Right lung (tissue), 10 donors: ENCODE results near the gene FKBP10. TPM values are rescaled to one million over a fixed set of nuclear protein-coding genes. Genes with fewer than 3 reads are reported as not detected.
"Not testable (repeated sequence)": the region's sequence is repeated elsewhere in the genome, so short reads cannot be mapped to it uniquely, and the experiment has no call there.

Experiments
- DNase-seq, 2 donors: peaks; one replicate each; pipeline ENCODE4 v3.0.0-alpha.2; 2013
- long read RNA-seq, 8 donors: transcript quantifications; one replicate each; lab custom pipeline, GENCODE V29; 2026
- polyA plus RNA-seq, 5 donors: library from polyadenylated mRNA; unstranded; fragments of 120-200 nt; gene quantifications; one replicate each; pipeline versions ENCODE4 v1.2.1 to v1.2.3, GENCODE V29; 2013; ENCODE audit warnings: inconsistent platforms in 1 of 5, low replicate concordance in 1 of 5; ENCODE audit not compliant: insufficient read length in 5 of 5, insufficient read depth in 1 of 5

FKBP10 gene, protein sequence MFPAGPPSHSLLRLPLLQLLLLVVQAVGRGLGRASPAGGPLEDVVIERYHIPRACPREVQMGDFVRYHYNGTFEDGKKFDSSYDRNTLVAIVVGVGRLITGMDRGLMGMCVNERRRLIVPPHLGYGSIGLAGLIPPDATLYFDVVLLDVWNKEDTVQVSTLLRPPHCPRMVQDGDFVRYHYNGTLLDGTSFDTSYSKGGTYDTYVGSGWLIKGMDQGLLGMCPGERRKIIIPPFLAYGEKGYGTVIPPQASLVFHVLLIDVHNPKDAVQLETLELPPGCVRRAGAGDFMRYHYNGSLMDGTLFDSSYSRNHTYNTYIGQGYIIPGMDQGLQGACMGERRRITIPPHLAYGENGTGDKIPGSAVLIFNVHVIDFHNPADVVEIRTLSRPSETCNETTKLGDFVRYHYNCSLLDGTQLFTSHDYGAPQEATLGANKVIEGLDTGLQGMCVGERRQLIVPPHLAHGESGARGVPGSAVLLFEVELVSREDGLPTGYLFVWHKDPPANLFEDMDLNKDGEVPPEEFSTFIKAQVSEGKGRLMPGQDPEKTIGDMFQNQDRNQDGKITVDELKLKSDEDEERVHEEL
- 100 to 1,000 TPM; 108 to 162 (median 140) TPM for polyA plus RNA-seq
- long read RNA-seq, donor 1, transcript FKBP10-201 (10 exons, 2,662 nt) = major isoform, 35 of 136 reads
- long read RNA-seq, donor 1, partial matches to known transcripts = 97 of 136 reads
- long read RNA-seq, donor 1, other reads (novel, unspliced or antisense) = 0 of 136 reads
- long read RNA-seq, donor 2, transcript FKBP10-201 (10 exons, 2,662 nt) = major isoform, 17 of 51 reads
- long read RNA-seq, donor 2, partial matches to known transcripts = 33 of 51 reads
- long read RNA-seq, donor 2, other reads (novel, unspliced or antisense) = 0 of 51 reads
- long read RNA-seq, donor 3, transcript FKBP10-201 (10 exons, 2,662 nt) = major isoform, 17 of 50 reads
- long read RNA-seq, donor 3, transcript FKBP10-204 (3 exons, 1,129 nt) = minor isoform, 5 of 50 reads
- long read RNA-seq, donor 3, partial matches to known transcripts = 24 of 50 reads
- long read RNA-seq, donor 3, other reads (novel, unspliced or antisense) = 0 of 50 reads
- long read RNA-seq, donor 4, transcript FKBP10-201 (10 exons, 2,662 nt) = major isoform, 17 of 47 reads
- long read RNA-seq, donor 4, partial matches to known transcripts = 24 of 47 reads
- long read RNA-seq, donor 4, other reads (novel, unspliced or antisense) = 0 of 47 reads
- long read RNA-seq, donor 5, transcript FKBP10-201 (10 exons, 2,662 nt) = major isoform, 21 of 82 reads
- long read RNA-seq, donor 5, transcript FKBP10-204 (3 exons, 1,129 nt) = minor isoform, 7 of 82 reads
- long read RNA-seq, donor 5, partial matches to known transcripts = 53 of 82 reads
- long read RNA-seq, donor 5, other reads (novel, unspliced or antisense) = 0 of 82 reads
- long read RNA-seq, donor 6, transcript FKBP10-201 (10 exons, 2,662 nt) = major isoform, 23 of 67 reads
- long read RNA-seq, donor 6, partial matches to known transcripts = 38 of 67 reads
- long read RNA-seq, donor 6, other reads (novel, unspliced or antisense) = 0 of 67 reads
- long read RNA-seq, donor 7, transcript FKBP10-201 (10 exons, 2,662 nt) = major isoform, 37 of 52 reads
- long read RNA-seq, donor 7, transcript FKBP10-204 (3 exons, 1,129 nt) = minor isoform, 6 of 52 reads
- long read RNA-seq, donor 7, partial matches to known transcripts = 8 of 52 reads
- long read RNA-seq, donor 7, other reads (novel, unspliced or antisense) = 0 of 52 reads
- long read RNA-seq, donor 8, transcript FKBP10-201 (10 exons, 2,662 nt) = major isoform, 16 of 28 reads
- long read RNA-seq, donor 8, partial matches to known transcripts = 10 of 28 reads
- long read RNA-seq, donor 8, other reads (novel, unspliced or antisense) = 0 of 28 reads

DNA sequence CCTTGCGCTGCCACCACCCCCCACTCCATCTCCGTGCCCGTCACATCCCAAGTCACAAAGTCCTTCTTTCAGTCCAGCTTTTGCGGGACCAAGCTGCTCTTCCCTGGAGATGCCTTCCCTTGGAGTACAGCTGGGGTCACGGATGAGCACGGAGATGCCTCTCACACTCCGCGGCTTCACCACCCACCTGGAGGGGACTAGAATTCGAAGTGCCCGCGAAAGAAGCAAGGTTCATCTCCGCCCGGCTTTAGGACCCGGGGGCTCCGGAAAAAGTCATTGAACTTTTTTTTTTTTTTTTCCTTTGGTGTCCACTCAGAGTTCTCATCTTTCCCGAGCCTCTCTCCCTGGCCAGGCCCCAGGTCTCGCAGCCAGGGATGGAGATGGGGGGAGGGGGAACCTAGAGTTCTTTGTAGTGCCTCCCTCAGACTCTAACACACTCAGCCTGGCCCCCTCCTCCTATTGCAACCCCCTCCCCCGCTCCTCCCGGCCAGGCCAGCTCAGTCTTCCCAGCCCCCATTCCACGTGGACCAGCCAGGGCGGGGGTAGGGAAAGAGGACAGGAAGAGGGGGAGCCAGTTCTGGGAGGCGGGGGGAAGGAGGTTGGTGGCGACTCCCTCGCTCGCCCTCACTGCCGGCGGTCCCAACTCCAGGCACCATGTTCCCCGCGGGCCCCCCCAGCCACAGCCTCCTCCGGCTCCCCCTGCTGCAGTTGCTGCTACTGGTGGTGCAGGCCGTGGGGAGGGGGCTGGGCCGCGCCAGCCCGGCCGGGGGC, at the start of gene FKBP10:
Gene FKBP10, plus strand, starts transcription at position 624 of the 771 bp plus-strand sequence. Its CDS starts 31 bp downstream, at position 655.
- DNase-seq = peak; percentile 86 to 90

DNA sequence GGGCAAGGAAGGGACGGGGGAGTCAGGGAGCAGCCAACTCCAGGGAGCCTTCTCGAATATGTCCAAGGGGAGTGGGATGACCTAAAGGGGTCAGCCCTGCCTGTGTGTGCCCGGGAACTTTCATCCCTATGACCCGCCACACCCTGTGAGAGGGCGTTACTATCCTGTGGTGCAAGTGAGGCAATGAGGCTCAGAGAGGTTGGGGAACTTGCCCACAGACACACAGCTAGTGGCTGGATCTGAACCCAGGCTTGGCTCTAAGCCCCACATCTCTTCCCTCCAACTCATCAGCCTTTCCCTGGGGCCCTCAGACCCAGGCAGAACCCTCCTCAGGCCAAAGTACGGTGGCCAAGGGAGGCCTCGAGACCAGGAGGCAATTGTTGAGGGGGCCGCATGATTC, 49.5 kb upstream of the FKBP10 start:
- DNase-seq = no peak

DNA sequence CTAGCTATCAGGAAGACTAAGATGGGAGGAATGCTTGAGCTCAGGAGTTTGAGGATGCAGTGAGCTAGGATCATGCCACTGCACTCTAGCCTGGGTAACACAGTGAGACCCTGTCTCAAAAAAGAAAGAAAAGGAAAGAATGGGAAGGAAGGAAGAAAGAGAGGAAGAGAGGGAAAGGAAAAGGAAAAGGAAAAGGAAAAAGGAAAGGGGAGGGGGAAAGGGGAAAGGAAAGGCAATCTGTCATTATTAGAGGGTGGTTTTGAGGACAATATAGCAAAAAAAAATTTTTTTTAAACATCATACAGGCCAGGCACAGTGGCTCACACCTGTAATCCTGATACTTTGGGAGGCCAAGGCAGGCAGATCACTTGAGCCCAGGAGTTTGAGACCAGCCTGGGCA, 46.7 kb upstream of the FKBP10 start:
- DNase-seq = no peak

DNA sequence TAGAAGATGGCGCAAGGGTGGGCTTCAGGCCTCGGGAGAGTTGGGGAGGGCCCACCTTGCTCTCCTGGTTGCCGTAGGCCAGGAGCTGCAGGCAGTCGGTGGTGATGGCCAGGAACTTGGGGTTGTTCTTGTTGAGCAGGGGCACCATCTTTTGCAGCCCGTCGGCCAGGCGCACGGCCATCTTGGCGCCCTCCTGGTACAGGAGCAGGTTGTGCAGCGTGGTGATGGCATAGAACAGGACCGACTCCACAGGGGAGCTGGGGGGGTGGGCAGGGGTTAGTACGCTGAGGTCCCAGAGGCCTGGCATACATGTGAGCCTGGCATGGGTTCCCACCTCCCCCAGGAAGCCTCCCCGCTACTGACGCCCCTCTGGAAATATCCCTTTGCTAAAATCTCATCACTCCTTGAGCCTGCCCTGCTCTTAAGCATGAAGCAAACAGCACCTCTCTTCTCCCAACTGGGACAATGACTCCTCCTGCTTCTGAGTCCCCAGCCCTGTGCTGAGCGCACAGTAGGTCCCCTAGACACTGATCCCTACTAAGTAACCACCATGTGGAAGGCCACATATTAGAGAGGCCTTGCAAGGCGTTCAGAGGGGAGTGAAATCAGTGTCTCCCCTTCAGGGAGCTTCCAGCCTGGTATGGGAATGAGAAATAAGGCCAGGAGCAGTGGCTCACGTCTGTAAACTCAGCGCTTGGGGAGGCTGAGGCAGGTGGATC, 45.3 kb upstream of the FKBP10 start:
- DNase-seq = no peak

DNA sequence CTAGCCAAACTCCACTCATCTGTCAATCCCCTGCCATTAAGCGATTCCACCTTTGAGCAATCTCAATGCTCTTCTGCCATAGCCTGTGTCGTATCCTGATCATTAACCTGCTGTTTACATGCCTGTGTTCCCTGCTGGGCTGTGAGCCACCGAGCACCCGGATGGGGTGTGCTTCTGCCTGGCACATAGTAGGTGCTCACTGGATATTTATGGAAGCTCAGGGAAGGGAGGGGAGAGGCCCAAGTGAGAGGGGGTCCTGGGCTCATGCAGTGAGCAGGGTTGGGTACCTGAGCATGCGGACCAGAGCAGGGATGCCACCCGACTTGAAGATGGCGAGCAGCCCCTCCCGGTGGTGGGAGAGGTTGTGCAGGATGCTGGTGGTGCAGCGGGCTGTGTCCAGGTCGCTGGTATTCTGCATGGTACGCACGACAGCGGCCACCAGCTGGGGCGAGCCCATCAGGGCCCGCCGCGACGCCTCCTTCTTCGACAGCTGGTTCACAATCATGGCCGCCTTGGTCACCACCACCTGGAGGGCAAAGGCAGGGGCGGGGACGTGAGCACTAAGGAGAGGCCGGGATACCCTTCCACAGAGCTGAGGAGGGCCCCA, 44.0 kb upstream of the FKBP10 start:
- DNase-seq = no peak

DNA sequence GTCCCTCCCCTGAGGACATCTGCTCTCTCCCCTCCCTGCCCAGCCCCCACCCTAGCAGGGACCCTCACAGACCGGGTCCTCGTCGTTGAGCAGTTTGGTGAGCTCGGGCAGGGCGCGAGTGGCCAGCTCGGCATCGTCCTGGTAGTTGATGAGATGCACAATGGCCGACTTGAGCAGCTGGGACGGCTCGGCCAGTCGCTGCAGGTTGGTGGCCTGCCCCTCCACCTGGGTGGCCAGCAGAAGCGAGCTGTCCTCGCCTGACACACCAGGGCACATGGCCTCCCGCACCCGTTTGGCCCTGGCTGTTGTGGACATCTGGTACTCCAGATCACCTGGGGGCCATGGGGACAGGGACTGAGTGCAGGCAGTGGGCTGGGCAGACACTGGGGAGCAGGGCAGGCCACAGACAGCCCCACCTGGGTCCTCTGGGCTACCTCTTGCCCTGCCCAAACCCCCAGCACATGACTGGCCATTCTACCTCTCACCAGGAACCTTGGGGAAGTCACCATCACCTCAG, 43.4 kb upstream of the FKBP10 start:
- no peak for DNase-seq

DNA sequence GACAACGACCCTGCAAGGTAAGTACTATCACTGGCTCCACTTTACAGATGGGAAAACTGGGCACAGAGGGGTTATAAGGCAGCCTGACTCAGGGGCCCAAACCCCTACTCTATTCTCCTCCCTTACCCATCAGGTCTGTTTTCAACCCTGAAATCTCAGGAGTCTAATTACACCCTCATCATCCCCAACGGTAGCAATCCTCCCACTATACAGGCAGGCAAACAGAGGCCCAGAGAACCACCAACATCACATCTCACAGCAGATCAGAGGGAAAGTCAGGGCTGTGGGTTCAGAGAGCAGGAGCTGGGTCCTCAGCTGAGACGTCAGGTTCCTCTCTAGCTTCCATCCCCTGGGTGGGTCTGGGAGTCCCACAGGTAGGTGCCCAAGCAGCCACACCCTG, 42.8 kb upstream of the FKBP10 start:
- no peak for DNase-seq

DNA sequence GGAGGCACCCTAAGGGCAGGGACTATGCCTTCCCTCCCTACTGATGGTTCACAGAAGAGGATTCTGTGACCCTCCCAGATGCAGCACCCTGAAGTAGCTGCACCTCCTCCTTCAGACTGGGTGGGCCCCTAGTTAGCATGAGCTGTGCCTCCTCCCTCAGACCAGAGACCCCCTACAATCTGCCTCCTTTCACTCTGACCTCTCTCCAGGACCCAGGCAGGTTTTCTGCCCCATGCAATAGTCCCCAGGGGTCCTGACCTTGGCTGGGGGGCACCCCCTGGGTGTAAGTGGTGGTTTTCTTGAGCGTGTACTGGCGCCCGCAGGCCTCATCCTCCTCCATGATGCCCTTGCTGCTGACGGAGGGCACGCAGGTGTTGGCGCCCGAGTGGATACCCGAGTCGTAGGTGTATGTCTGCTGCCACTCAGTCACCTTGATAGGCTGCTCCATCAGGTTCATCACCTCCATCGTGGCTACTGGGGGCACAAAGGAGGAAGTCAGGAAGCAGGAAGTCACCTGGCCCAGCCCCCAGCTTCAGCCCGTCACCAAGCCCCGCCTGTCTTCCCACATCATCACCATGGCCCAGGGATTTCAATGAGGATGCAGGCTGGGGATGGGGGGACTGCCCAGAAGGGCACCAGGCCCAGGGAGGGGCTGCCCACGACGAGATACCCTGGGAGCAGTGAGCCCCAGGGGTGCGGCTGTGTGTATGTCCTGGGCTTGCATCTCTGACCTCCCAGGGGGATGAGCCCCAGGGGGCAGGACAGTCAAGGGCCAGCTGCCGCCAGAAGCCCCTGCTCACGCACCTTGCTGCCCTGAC, 41.2 kb upstream of the FKBP10 start:
- no peak for DNase-seq

DNA sequence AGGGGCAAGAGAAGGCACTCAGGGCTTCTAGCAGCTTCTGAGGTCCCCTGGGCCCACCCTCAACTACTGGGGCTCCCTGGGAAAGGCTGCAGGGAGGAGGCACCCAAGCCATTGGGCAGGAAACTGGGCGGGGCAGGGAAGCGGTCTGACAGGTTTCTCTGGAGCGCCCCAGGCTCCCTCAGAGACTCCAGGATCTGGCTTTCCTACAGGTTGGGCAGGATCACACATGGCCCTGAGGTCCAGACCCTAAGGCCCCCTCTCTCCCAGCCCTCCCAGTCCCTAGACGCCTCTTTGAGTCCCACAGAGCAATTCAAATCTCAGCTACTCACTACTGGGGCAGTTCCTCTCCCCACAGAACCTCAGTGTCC, 40.6 kb upstream of the FKBP10 start:
- DNase-seq = peak in 1 of 2 donors; percentile 44

DNA sequence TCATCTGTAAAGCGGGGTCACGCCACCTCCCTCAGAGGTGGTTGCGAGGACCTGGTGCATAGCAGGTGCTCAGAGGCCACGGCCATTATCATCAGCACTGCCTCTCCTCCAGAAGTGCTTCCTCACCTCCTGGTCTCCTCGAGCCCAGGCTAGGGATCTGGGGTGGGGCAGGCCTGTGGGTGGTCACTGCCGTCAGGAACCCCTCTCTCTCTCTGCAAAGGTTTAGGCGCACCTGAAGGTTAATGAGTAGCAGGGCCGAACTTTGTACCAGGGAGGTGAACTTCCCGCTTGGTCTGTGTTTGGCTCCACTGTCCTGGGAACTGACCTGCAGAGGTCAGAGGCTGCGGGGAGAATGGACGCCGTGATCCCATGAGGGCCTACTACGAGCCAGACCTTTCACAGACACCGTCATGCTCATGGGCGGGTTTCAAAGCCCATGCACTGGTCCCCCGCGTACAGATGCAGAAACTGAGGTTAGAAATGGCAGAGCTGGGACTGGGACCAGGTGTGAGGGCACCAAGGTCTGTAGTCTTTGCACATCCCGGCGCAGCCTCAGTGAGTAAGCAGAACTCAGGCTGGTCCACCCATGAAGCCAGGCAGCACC, 40.1 kb upstream of the FKBP10 start:
- DNase-seq = no peak

DNA sequence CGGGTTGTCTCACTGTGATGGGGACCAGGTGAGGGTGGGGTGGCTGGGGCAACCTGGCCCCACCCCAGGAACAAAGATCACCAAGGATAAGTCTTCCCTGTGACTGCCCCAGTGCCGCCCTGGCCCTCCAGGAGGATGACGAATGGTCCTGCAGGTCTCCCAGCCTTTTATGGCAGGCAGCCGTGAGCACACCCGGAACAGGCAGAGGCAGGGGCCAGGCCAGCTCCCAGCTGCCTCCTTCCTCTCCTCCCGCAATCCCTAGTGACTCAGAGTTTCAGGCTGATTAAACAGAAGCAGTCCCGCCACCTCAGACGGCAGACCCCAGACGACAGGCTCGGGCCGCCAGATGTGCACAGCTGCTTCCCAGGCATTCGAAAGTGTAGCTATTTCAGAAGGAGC, 39.6 kb upstream of the FKBP10 start:
- DNase-seq = peak; percentile 68 to 73

DNA sequence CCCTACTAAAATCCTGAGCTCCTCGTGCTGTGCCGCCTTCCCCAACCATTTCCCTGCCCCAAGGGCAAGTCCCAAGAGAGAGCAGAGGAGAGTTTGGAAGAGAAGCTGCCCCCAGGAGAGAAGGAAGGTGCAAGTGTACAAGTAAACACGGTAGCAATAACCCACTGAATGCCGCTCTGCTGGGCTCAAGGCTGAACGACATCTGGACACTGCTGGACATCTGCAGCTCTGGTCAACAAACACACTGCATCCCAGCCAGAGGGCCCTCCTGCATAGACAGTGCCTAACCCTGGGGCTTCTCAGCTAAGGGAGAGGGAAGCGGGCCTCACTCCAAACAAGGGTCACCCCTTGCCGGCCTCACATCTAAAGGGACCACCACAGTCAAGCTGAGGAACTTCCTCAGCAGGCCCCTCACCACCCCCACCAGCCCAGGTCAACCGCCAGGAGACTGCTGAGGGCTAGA, 39.0 kb upstream of the FKBP10 start:
- DNase-seq = no peak

DNA sequence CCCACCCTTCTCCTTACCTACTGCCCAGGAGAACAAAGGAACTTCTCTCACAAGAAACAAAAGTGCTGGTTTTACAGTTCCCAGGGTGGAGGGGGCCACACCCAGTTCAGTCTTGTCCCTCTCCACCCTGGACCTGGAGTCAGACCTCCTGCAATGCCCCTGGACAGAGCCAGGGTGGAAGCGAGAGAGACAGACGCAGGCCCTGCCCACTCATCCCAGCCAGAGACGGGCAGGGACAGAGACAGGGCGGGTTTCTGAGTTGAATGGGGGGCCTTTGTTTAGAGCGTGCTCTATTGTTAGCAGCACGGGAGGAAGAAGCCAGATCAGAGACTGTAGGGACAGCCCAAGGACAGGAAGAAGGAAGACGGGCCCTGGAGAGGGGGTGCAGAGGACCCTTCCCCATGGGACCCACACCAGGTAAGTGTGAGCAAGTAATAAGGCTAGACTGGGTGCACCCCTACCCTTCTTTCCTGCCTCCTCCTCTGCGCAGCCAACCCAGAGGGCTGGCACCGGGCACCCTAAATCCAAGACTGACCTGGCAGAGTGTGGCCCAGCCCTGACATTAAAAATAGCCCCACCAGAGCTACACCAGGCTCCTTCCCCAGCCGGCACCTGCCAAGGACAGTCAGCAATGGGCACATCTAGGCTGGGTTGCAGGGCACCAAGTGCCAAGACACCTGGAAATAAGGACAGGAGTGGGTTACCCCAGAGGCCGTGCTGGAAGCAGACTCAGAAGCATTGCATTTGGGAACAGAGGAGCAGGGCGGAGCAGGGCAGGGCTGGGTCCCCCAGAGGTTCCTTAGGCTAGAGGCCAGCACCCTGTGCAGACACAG, 37.2 kb upstream of the FKBP10 start:
- DNase-seq = no peak

DNA sequence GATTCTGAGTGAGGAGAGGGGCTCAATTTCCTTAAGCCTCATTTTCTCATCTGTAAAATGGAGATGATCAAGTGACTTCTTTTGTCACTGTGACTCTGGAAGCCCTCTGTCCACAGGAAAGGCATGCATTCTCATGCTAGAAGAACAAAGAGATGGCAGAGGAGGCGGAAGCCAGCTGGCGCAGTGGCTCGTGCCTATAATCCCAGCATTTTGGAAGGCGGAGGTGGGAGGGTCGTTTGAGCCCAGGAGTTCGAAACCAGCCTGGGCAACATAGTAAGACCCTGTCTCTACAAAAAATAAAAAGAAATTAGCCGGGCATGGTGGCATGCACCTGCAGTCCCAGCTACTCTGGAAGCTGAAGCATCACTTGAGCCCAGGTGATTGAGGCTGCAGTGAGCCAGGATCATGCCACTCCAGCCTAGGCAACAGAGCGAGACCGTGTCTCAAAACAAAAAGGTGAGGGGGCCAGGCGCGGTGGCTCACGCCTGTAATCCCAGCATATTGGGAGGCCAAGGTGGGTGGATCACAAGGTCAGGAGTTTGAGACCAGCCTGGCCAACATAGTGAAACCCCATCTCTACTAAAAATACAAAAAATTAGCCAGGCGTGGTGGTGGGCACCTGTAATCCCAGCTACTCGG, 36.4 kb upstream of the FKBP10 start:
- not testable (repeated sequence) for DNase-seq

DNA sequence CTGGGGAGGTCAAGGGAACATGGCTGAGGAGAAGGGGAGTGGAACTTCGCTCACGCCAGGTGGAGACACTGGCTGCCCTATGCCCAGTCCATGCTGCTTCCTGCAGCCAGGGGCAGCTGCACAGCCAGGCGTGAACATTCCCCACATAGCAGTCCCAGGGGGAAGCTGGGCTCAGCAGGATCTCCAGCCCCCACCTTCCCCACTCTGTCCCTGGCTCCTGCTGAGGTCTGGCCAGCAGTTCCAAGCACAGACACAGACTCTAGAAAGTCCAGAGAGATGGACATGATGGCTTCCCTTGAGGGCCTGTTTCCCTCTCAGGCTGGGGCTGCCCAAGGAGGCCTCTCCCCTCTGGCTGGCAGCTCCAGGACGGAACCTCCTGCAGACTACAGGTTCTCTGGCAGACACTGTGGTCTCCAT, 35.6 kb upstream of the FKBP10 start:
- no peak for DNase-seq
